H1 (cell line): Measurements from ENCODE around the gene ZNF546.

Experiments used
- EP300 ChIP-seq, 2 experiments: IDR thresholded peaks; 1 replicate in 1 of 2; 2 replicates in 1 of 2; pipeline ENCODE4 v1.6.1; 2011 to 2012; ENCODE audit warnings: low read depth in 2 of 2, low read length in 2 of 2, mild to moderate bottlenecking in 2 of 2, borderline replicate concordance in 1 of 2, inconsistent platforms in 1 of 2, moderate library complexity in 1 of 2
- KDM1A ChIP-seq: fragments of 200-600, 300-600 bp; sonication (generic); IDR thresholded peaks from 2 replicates; pipeline ENCODE4 v1.7.1; 2016; ENCODE audit warnings: mild to moderate bottlenecking, low read length, borderline replicate concordance
- RAD21 ChIP-seq, 2 experiments: IDR thresholded peaks in 1 of 2; conservative IDR thresholded peaks in 1 of 2; 2 replicates each; pipeline ENCODE4 v1.6.1; 2011; ENCODE audit warnings: low read depth in 2 of 2, low read length in 2 of 2, improper control_type of control experiment in 1 of 2, inconsistent platforms in 1 of 2, mild to moderate bottlenecking in 1 of 2, moderate library complexity in 1 of 2
- TF ChIP-seq, protein P1 (sequence below): IDR thresholded peaks from 2 replicates; pipeline ENCODE4 v1.6.1; 2011; ENCODE audit warnings: low read length, improper control_type of control experiment

DNA sequence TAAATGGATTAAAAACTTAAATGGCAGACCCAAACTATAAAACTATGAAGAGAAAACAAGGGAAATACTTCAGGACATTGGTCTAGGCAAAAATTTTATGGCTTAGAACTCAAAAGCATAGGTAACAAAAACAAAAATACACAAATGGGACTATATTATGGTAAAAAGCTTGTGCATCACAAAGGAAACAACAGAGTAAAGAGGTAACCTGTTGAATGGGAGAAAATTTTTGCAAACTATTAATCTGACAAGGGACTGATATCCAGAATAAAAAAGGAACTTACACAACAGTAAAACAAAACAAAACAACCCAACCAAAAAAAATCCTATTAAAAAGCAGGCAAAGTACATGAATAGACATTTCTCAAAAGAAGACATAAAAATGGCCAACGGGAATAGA is 9.3 kb upstream of the ZNF546 start:
- TF ChIP-seq, protein P1, sequence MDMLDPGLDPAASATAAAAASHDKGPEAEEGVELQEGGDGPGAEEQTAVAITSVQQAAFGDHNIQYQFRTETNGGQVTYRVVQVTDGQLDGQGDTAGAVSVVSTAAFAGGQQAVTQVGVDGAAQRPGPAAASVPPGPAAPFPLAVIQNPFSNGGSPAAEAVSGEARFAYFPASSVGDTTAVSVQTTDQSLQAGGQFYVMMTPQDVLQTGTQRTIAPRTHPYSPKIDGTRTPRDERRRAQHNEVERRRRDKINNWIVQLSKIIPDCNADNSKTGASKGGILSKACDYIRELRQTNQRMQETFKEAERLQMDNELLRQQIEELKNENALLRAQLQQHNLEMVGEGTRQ: no peak
- TF ChIP-seq RAD21 (IDR thresholded peaks at IDR 0.05 in 1 of 2, conservative IDR thresholded peaks at IDR 0.05 in 1 of 2; ENCODE audit: low read depth in 2 of 2, low read length in 2 of 2): no peak
- no peak for TF ChIP-seq EP300 (IDR thresholded peaks at IDR 0.05; ENCODE audit: borderline replicate concordance in 1 of 2, low read depth in 2 of 2, low read length in 2 of 2)
- TF ChIP-seq KDM1A: no peak
